ENCODE data around the gene ADI1.

DNA sequence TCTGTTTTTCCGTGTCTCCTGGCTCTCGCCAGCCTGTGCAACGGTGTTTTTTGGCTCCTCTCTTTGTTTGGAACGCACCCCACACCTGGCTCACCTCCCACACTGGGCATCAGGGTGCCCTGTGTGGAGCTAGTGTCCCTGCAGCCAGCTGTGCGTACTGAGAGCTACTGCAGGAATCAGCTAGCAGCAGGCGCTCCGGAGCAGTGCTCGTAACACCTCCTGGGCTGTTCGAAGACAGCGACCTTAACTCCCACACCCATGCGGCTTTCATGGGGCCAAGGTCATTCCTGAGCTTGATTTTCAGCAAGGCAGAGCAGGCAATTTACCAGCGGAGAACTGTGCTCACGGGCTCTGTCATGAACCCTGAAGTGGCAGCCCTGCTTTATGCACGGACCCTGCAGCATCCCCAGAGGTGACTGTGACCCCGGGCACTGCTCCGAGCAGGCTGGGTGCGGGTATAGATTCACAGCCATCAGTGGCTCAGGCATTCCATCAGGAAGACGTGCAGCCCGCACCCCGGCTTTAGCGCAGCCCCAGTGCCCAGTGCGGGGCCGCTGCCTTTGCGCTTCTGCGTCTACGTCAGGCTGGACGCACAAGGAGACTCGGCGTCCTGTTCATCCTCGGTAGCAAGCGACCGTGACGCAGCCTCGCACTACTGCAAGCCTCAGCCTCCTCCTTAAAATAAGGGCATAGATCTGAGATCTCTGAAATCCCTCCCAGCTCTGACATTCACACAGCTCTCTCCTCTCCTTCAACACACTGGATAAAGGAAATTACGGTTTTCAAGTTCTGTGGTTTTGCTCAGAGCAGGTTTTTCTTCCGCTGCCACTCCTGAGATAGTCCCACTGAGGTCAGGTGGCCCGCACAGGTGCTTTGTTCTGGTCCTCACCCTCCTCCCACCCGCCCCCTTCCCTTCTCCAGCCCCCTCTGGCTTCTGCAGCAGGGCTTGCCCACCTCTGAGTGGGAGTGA is 58.2 kb downstream of the ADI1 start:
- TF ChIP-seq, protein P1, sequence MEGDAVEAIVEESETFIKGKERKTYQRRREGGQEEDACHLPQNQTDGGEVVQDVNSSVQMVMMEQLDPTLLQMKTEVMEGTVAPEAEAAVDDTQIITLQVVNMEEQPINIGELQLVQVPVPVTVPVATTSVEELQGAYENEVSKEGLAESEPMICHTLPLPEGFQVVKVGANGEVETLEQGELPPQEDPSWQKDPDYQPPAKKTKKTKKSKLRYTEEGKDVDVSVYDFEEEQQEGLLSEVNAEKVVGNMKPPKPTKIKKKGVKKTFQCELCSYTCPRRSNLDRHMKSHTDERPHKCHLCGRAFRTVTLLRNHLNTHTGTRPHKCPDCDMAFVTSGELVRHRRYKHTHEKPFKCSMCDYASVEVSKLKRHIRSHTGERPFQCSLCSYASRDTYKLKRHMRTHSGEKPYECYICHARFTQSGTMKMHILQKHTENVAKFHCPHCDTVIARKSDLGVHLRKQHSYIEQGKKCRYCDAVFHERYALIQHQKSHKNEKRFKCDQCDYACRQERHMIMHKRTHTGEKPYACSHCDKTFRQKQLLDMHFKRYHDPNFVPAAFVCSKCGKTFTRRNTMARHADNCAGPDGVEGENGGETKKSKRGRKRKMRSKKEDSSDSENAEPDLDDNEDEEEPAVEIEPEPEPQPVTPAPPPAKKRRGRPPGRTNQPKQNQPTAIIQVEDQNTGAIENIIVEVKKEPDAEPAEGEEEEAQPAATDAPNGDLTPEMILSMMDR (IDR thresholded peaks at IDR 0.05), result no peak
- no peak for TF ChIP-seq POLR2A (IDR thresholded peaks at IDR 0.05)

Measured in body of pancreas (tissue), 4 donors.